Cortex of kidney (tissue), 1 donor: ENCODE measurements around the gene ZNF563.
"Not testable (repeated sequence)": the region's sequence is repeated elsewhere in the genome, so short reads cannot be mapped to it uniquely, and the experiment has no call there.

Experiments used
- DNase-seq: peaks from one replicate; lab custom pipeline; 2025; lab: John Stamatoyannopoulos, UW

Gene ZNF563

DNA sequence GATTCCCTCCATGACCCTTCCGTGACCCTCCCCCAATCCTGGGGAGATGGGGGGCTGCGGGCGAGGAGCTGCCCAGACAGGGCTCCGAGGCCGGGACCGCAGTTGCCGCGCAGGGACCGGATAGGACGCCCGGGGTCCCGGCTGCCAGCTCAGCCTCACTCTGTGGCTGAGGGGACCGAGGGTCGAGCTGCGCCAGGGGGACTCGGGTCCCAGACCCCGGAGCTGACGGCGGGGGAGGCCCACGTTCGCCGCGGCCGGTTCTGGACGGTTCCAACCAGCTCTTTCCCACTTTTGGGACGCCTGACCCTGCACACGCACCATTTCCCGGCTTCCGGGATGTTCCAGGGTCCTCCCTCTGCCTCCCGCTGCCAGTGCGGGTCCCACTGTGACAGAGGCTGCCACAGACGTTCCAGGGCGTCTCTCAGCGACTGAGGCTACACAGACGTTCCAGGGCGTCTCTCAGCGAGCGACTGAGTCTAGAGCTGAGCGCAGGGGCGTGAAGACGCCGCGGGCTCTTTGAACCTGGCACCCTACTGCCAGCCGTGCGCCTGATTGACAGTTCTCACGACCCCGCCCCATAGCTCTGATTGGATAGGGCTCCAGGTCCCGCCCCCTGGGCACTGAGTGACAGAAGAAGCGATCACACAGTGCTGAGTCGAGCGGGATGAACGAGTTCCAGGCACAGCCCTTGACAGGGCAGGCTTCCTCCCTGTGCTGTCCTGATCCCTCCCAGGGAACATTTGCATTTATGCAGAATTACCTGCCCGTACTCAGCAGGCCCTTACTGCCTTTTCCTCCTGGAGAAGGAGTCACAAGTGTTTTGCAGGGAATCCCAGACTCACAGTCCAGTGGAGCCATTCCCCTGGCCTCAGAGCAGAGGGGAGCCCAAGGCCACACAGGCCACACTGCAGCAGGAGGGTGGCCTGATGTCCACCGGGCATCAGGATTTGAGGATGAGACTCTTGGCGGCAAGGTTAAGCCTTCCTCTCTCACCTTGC, at the start of gene ZNF563:
ZNF563 (minus strand) TSS at position 472 of the 998 bp plus-strand sequence; CDS start at position 321, 151 bp downstream.
- DNase-seq, result no peak

DNA sequence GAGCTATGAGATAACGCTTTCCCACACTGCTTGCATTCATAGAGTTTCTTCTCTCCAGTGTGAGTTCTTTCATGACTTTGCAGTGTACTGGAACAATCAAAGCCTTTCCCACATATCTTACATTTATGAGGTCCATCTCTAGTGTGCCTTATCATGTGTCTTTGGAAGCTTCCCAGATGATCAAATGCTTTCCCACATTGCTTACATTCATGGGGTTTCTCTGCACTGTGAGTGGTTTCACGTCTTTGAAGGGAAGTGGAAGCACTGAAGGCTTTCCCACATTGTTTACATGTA, 47.0 kb upstream of the ZNF563 start:
- DNase-seq, result no peak

DNA sequence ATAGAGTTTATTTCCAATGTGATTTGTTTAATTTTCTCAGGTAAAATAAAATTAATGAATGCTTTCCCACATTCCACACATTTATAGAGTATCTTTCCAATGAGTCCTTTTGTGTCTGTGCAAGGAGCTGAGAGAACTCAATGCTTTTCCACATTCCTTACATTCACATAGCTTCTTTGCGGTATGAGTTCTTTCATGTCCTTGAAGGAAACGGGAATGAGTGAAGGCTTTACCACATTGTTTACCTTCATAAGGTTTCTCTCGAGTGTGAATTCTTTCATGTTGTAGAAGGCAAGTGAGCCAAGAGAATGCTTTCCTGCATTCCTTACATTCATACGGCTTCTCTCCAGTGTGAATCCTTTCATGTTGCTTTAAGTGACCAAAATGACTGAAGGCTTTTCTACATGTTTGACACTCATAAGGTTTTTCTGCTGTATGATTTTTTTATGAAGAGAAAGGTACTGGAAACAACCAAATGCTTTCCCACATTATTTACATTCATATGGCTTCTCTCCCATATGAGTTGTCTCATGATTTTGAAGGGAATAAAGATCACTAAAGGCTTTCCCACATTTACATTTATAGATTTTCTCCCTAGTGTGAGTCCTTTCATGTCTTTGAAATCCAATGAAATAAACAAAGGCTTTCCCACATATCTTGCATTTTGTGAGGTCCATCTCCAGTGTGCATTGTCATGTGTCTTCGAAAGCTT, 46.5 kb upstream of the ZNF563 start:
- DNase-seq, result no peak

DNA sequence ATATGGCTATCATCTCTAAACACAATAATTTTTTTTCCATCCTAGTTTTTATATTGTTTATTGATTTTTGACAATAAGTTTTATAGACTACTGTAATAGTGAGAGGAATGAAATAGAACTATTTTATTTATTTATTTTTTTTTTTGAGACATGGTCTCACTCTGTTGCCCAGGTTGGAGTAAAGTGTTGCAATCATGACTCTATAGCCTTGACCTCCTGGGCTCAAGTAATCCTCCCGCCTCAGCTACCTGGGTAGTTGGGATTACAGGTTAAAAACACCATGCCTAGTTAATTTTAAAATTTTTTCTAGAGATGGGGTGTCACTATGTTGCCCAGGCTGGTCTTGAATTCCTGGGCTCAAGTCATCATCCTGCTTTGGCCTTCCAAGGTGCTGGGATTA, 40.6 kb upstream of the ZNF563 start:
- no peak for DNase-seq

DNA sequence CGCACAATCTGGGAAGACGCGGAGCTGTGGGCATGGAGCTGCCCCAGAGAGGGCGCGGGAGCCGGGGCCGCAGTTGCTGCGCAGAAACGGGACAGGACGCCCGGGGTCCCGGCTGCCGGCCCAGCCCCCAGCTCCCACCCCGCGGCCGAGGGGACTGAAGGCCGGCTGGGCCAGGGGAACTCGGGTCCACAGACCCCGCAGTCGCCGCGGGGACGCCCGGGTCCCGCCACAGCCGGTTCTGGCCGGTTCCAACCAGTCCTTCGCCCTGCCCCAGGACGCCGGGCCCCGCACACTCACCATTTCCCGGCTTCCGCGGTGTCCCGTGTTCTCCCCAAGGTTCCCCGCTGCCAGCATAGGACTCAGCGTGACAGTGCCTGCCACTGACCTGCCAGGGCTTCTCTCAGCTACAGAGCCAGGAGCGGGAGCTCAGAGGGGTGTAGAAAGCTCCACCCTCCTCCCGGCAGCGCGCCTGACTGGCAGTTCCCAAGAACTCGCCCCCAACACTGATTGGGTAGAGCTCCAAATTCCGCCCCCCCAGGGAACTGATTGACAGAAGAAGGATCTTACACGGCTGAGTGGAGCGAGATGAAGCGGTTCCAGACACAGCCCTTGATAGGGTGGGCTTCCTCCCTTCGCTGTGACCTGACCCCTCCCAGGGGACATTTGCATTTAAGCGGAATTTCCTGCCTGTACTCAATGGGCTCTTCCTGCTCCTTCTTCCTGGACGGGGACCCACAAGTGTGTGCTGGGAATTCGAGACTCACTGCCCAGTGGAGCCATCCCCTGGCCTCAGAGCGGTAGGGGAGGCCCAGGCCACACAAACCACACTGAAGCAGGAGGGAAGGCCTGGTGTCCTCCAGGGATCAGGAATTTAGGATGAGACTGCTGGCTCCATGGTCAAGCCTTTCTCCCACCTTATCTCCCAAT, 32.1 kb upstream of the ZNF563 start, which contains the start of gene ZNF442:
ZNF442 (minus strand) TSS at position 448 of the 927 bp plus-strand sequence. CDS start 2,052 bp downstream, outside the sequence.
- peak; percentile 54 for DNase-seq

DNA sequence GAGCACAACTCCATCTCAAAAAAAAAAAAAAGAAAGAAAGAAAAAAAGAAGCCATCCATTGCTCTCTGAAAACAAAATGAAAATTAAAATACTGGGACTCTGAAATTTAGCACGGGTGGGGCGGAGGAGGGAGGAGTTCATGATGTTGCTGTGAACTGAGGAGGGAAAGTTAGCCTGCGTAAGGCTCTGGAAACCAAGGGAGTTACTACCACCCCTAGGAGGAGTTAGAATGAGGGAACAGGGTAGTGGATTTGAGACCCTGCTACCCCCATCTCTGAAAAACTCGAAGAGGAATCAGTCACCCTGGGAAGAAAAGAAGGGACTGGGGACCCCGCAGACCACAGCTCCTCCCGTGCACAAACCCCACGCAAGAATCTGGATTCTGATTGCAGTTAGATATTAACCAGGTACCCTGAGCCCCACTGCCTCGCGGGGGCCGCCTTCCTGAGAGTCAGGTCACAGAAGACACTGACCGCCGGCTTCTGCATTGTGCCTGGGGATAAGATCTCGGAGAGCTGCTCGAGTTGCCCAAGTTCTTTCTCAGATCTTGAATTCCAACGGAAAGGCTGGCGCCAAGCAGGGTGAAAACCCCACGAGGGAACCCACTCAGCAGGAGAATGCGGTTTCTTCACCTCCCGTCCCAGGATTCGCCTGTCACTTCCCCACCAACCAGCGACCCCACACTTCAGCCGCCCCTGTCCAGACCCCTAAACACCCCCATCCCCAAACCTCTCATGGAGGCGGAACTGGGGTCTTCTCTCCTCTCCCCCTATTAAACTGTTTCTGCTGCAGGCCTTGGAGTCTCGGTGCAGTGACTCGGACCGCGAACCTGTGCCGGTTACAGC, 31.2 kb upstream of the ZNF563 start:
- DNase-seq, result no peak

DNA sequence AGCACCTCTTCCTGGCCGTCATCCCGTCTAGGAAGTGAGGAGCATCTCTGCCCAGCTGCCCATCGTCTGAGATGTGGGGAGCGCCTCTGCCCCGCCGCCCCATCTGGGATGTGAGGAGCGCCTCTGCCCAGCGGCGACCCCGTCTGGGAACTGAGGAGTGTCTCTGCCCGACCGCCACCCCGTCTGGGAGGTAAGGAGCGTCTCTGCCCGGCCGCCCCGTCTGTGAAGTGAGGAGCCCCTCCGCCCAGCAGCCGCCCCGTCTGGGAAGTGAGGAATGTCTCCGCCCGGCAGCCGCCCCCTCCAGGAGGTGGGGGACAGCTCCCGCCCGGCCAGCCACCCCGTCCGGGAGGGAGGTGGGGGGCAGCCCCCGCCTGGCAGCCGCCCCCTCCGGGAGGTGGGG, 28.8 kb upstream of the ZNF563 start:
- DNase-seq, result not testable (repeated sequence)

DNA sequence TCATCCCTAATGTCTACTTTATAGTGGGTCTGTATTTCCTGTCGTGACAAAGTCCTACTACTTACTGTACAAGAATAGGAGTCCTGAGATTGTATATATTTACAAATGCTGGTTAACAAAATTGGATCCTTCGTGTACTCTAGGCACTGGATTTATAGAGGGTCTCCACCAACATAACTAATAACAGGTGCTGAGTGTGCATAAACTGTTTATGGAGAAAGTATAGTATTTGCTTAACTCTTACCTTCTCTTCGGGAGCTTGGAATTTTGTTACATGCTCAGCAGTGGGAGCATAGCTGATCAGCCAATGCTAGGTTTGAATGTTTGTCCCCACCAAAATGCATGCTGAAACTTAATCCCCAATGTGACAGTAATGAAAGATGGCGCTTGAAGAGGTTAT, 19.9 kb upstream of the ZNF563 start:
- DNase-seq, result no peak

DNA sequence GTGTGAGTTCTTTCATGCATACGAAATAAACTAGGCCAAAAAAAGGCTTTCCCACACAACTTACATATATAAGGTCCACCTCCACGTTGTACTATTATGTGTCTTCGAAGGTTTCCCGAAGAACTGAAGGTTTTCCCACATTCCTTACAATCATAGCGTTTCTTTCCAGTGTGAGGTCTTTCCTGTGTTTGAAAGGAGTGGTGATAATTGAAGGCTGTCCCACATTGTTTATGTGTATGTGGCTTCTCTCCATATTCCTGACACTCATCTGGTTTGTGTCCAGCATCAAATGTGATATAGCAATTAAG, 17.4 kb upstream of the ZNF563 start:
- DNase-seq, result no peak

DNA sequence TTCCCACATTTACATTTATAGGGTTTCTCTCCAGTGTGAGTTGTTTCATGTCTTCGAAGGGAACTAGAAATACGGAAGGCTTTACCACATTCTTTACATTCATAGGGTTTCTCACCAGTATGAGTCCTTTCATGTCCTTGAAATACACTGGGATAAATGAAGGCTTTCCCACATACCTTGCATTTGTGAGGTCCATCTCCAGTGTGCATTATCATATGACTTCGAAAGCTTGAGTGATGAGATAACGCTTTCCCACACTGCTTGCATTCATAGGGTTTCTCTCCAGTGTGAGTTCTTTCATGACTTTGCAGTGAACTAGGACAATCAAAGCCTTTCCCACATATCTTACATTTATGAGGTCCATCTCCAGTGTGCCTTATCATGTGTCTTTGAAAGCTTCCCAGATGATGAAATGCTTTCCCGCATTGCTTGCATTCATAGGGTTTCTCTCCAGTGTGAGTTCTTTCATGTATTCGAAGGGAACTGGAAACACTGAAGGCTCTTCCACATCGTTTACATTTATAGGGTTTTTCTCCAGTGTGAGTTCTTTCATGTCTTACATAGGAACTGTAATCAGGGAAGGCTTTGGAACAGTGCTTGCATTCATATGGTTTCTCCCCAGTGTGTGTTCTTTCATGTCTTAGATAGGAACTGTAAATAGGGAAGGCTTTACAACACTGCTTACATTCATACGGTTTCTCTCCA, 16.9 kb upstream of the ZNF563 start:
- DNase-seq, result no peak

DNA sequence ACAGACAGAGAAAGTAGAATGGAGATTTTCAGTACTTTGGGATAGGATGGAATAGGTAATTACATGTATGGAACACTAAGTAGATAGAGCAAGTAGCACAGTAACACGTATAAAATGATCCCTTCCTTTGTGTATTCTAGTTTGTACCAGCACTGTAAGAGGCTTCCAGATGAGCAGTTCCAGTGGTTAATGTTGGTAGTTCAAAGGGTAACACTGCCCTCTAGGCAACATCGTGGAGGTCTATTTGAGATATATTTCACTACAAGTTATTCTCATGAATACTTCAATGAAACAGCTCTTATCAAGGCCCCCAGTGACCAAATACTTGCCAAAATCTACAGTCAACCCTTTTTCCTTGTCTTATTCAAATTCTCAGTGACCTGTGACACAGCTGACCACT, 13.5 kb upstream of the ZNF563 start:
- no peak for DNase-seq

DNA sequence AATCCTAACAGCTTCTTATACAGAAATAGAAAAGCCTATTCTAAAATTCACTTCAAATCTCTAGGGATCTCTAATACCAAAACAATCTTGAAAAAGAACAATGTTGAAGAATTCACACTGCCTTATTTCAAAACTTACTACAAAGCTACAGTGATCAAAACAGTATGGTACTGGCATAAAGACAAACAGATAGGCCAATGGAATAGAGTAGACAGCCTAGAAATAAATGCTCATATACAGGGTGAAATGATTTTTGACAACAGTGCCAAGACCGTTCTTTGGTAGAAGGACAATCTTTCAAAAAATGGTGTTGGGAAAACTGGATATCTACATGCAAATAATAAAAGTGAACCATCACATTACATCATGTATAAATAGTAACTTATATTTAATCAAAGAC, 11.8 kb upstream of the ZNF563 start:
- no peak for DNase-seq

DNA sequence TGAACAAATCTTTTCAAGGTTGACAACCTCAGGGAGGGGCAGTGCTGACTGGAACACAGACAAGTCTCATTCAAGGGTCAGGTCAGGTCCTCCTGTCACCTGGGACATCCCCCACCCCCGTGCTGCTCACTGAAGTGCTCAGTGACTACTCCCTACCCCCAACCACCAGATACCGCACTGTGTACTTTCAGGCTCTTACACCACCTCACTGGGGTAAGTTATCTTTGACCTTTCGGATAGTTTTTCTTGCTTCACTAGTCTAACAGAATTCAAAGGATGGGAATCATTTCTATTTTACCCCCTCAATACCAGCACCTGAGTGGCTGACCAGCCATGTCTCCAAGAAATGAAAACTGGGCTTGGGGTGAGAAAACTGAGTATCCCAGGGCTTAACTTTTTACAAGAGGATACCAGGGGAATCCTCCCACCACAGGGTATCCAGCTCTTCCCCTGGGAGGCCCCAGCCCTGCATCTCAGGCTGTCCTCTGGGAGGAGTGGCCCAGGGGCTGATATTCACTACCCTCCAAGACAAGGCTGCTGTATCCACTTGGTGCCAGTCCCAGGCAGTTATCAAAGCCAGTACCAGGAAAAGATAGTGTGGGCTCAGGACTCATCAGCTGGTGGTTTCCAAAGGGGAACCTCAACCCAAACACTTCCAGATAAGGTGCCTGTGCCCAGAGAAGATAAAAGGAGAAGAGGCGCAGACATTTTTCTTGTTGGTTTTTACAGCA, 2.1 kb downstream of the ZNF563 start:
- no peak for DNase-seq

DNA sequence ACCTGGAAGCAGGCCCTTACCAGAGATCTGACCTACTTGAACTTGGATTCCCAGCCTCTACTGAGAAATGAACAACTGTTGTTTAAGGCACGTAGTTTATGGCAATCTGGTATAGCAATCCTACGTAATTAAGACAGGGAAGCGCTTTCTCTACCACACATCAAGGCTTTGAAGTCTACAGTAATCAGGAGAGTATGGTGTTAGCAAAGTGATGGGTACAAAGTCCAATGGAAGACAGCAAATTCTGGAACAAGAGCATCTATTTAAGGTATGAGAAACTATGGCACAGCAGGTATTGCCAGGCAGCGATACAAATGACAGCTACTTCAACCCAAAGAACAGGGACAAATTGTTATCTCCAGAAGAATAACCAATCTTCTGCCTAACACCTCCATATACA, 3.1 kb downstream of the ZNF563 start:
- DNase-seq, result no peak

DNA sequence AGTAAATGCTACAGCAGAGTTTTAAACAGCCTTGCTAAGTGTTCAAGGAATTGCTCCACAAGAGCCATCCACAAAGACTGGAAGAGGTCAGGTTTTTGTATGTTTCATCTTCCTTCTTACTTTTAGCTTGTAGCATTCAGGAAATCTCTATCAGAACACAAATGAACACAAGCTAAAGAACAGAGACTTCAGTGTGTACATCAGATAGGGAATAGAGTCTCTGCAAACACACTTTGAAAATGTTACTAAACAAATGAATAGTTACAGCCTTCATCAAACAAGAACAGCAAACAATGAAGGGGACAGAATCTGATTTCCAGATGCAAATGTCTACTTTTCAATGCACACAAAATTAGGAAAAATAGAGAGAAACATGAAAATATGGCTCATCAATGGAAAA, 7.7 kb downstream of the ZNF563 start:
- no peak for DNase-seq

DNA sequence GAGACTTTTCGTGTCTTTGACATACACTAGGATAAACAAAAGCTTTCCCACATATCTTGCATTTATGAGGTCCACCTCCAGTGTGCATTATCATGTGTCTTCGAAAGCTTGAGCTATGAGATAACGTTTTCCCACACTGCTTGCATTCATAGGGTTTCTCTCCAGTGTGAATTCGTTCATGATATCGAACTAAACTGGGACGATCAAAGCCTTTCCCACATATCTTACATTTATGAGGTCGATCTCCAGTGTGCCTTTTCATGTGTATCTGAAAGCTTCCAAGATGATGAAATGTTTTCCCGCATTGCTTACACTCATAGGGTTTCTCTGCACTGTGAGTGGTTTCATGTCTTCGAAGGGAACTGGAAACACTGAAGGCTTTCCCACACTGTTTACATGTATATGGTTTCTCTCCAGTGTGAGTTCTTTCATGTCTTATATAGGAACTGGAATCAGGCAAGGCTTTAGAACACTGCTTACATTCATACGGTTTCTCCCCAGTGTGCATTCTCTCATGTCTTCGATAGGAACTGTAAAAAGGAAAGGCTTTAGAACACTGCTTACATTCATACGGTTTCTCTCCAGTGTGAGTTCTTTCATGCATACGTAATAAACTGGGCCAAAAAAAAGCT, 14.5 kb downstream of the ZNF563 start:
- DNase-seq, result no peak

DNA sequence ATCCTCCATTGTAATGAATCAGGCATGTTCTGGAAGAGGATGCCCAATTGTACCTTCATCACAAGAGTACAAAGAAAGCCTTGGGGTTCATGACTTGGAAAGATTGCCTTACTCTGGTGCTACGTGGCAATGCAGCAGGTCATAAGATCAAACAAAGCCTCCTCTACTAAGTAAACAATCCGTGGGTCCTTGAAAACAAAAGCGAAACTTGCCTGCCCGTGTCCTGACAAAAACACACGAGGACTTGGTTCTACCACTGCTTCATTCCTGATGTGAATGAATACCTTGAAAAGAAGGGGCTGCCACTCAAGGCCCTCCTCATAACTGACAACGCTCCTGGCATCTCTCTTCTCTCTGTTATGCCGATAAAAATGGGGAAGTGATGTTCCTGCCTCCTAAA, 18.9 kb downstream of the ZNF563 start:
- no peak for DNase-seq

DNA sequence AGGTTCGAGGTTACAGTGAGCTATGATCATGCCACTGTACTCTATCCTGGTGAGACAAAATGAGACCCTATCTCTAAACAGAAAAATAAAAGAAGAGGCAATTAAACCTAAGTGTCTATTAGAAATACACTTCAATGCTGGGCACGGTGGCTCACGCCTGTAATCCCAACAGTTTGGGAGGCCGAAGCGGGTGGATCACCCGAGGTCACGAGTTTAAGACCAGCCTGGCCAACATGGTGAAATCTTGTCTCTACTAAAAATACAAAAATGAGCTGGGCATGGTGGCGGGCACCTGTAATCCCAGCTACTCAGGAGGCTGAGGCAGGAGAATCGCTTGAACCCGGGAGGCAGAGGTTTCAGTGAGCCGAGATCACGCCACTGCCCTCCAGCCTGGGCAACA, 24.5 kb downstream of the ZNF563 start:
- DNase-seq, result not testable (repeated sequence)

DNA sequence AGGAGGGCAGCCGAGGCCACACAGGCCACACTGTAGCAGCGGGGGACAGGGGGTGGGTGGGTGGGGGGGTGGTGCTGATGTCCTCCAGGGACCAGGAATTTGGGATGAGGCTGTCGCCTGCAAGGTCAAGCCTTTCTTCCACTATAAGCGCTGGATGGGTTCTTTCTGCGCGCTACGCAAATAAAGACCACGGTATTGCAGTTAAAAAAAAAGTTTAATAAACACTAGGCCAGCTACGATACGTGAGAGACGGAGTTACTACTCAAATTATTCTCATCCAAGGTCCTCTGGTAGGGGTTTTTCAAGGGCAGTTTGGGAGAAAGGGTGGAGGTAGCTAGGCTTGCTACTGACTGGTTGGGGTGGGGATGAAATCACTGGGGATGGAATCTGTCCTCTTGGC, 38.2 kb downstream of the ZNF563 start:
- no peak for DNase-seq
